Gastrocnemius medialis (tissue), 4 donors: ENCODE measurements around the gene PDE4D. TPM values are rescaled to one million over a fixed set of nuclear protein-coding genes. Genes with fewer than 3 reads are reported as not detected.
A peak's percentile ranks its signal among the peaks of the same experiment; 100 is the strongest.

Experiments used
- ATAC-seq, 2 donors: fragments of 150-250 bp; one replicate each; pipeline ENCODE4 v1.9.1; 2016
- DNase-seq, 2 donors: peaks; one replicate each; pipeline ENCODE4 v3.0.0-alpha.2; 2019
- H3K27ac ChIP-seq, 4 donors: fragments of 200-600 bp; sonication (generic); 1 replicate in 1 of 4; 2 replicates in 3 of 4; pipeline ENCODE4 v1.5.1; 2016 to 2018; ENCODE audit warnings: mild to moderate bottlenecking in 2 of 4, moderate library complexity in 1 of 4
- H3K27me3 ChIP-seq, 3 donors: fragments of 200-600 bp; sonication (generic) in 2 of 3; 1 replicate in 1 of 3; 2 replicates in 2 of 3; pipeline versions ENCODE4 v1.5.1 to v1.6.0; 2016 to 2019; ENCODE audit warnings: mild to moderate bottlenecking in 1 of 3, moderate library complexity in 1 of 3
- H3K36me3 ChIP-seq, 2 donors: fragments of 200-600 bp; sonication (generic) in 1 of 2; one replicate each; pipeline ENCODE4 v1.5.1; 2017 to 2018
- H3K4me1 ChIP-seq, 2 donors: fragments of 200-600 bp; sonication (generic) in 1 of 2; one replicate each; pipeline ENCODE4 v1.5.1; 2016 to 2017; ENCODE audit warnings: mild to moderate bottlenecking in 2 of 2
- H3K4me3 ChIP-seq, 4 donors: fragments of 200-600 bp; sonication (generic) in 3 of 4; 1 replicate in 1 of 4; 2 replicates in 3 of 4; pipeline ENCODE4 v1.5.1; 2016 to 2019; ENCODE audit warnings: mild to moderate bottlenecking in 2 of 4
- H3K9me3 ChIP-seq, 3 donors: fragments of 200-600 bp; sonication (generic) in 2 of 3; 1 replicate in 1 of 3; 2 replicates in 2 of 3; pipeline ENCODE4 v1.5.1; 2016 to 2019
- POLR2A ChIP-seq, 2 donors: fragments of 450-650 bp; IDR thresholded peaks; one replicate each; pipeline ENCODE4 v1.6.1; 2017; ENCODE audit warnings: antibody characterized with exemption in 2 of 2, mild to moderate bottlenecking in 2 of 2, moderate library complexity in 2 of 2
- in situ Hi-C, 4 donors: fragments of 200-750 bp; cut with MboI; loops; one replicate each; pipeline versions ENCODE4 v1.15.0 to v1.8.0; 2017; ENCODE audit warnings: low sequenced_read_pairs in 4 of 4
- intact Hi-C: fragments of 100-400 bp; cut with DNase I; formaldehyde crosslinking; loops from one replicate; pipeline ENCODE4 v1.15.1; 2023; ENCODE audit warnings: low total_unique reads
- total RNA-seq, 4 donors: library from RNA; depleted of rRNA; stranded (reverse); fragments of >200 nt; gene quantifications; one replicate each; pipeline versions ENCODE4 v1.1.0 to v1.2.3, GENCODE V29; 2016
- TF ChIP-seq, protein P1 (sequence below), 5 experiments: fragments of 450-650 bp in 3 of 5; fragments of 200-600 bp in 2 of 5; sonication (generic) in 2 of 5; IDR thresholded peaks in 4 of 5; conservative IDR thresholded peaks in 1 of 5; 1 replicate in 4 of 5; 2 replicates in 1 of 5; pipeline ENCODE4 v1.5.1; 2016 to 2019; ENCODE audit warnings: antibody characterized with exemption in 5 of 5, mild to moderate bottlenecking in 3 of 5, moderate library complexity in 3 of 5

PDE4D gene
- total RNA-seq, 4 donors from 2014 or later: 133 to 223 (median 185) TPM

DNA sequence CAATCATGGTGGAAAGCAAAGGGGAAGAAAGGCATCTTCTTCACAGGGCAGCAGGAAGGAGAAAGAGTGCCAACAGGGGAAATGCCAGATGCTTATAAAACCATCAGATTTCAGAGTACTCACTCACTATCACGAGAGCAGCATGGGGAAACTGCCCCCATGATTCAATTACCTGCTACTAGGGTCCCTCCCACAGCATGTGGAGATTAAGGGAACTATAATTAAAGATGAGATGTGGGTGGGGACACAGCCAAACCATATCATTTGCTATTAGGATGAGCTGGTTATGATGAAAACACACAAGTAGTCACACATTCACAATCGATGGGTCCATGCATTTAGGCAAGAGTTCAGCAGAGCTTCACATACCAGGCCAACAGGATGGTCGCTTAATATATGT lies 469.0 kb downstream of the PDE4D start:
- in situ Hi-C loops (no loop called here), intact Hi-C loops (no loop called here)
- Histone ChIP-seq H3K9me3 (no peaks in the 10 kb centered on the region), H3K27me3 (no peaks in the 10 kb centered on the region), H3K4me1 (peaks cover 0 to 42% of the 10 kb centered on the region in 2 donors), H3K4me3 (no peak overlapping the region), H3K27ac (peak overlapping the region in 1 of 4 donors; percentile 13), H3K36me3 (no peaks in the 10 kb centered on the region)
- no peak for DNase-seq
- no peak for TF ChIP-seq POLR2A (IDR thresholded peaks at IDR 0.05)
- TF ChIP-seq, protein P1, sequence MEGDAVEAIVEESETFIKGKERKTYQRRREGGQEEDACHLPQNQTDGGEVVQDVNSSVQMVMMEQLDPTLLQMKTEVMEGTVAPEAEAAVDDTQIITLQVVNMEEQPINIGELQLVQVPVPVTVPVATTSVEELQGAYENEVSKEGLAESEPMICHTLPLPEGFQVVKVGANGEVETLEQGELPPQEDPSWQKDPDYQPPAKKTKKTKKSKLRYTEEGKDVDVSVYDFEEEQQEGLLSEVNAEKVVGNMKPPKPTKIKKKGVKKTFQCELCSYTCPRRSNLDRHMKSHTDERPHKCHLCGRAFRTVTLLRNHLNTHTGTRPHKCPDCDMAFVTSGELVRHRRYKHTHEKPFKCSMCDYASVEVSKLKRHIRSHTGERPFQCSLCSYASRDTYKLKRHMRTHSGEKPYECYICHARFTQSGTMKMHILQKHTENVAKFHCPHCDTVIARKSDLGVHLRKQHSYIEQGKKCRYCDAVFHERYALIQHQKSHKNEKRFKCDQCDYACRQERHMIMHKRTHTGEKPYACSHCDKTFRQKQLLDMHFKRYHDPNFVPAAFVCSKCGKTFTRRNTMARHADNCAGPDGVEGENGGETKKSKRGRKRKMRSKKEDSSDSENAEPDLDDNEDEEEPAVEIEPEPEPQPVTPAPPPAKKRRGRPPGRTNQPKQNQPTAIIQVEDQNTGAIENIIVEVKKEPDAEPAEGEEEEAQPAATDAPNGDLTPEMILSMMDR (IDR thresholded peaks at IDR 0.05 in 4 of 5, conservative IDR thresholded peaks at IDR 0.05 in 1 of 5): no peak
- ATAC-seq: no peak

DNA sequence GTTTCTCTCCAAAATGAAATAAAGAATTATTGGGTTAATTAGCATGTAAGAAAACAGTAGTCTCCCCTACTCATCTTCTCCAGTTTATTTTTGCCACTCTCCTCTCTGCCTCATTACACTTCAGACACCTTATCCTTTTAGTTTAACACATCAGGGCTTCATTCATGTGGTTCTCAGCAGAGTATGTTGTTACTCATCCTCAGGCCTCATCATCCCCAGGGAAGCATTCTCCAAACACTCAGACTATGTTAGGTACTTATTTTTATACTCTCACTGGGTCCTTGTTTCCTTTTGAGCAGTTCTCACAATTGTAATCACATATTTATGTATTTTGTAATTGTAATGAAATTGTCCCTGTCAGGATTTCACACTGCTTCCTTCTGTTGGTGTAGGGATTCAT lies 470.5 kb downstream of the PDE4D start:
- ATAC-seq (no peak), DNase-seq (no peak)
- TF ChIP-seq, protein P1 (IDR thresholded peaks at IDR 0.05 in 4 of 5, conservative IDR thresholded peaks at IDR 0.05 in 1 of 5): no peak
- TF ChIP-seq POLR2A (IDR thresholded peaks at IDR 0.05): no peak
- Histone ChIP-seq H3K36me3 (no peaks in the 10 kb centered on the region), H3K27me3 (no peaks in the 10 kb centered on the region), H3K4me3 (no peak overlapping the region), H3K4me1 (peaks cover 12 to 50% of the 10 kb centered on the region in 2 donors), H3K9me3 (no peaks in the 10 kb centered on the region), H3K27ac (peak overlapping the region in 1 of 4 donors; percentile 12)
- in situ Hi-C loops (no loop called here), intact Hi-C loops (no loop called here)

DNA sequence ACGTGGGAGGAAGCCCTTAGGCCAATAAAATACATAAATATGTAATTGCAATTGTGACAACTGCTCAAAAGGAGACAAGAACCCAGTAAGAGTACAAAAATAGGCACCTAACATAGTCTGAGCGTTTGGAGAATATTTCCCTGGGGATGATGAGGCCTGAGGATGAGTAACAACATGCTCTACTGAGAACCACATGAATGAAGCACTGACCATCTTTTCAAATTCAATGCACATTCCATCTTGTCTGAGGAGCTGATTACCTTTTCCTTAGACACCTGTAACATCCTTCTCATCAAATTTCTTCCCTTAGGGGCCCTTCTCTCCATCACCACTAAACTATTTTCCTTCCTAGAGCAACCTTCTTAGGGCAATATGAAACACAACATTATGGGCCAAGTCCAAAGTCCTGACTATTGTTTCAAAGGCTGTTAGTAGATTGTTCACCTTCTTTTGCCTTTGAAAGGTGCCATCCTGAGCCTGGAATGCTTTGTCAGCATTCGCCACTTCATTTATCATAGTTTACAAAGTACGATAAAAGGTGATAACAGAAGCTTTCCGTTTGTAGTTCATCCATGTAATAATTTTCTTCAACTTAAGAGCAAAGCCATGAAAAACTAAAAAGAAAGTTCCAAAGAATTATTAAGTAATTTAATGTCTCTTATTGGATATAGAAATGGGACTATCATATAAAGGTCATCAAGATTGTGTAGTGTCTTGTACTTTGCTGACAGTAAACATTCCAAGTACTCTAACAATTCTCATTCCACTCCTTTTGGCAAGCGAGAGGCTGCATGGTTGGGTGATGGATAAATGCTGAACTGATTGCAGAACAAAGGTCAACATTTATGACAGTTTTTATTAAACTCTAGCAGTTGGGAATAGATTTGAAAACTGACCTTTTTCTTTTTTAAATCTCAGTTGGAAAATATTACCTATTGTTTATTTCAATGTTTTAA lies 471.3 kb downstream of the PDE4D start:
- DNase-seq (no peak), ATAC-seq (no peak)
- H3K36me3 ChIP-seq: no peaks in the 10 kb centered on the region
- H3K4me3 ChIP-seq: no peak overlapping the region
- in situ Hi-C loops: no loop called here
- no peak overlapping the region for H3K27ac ChIP-seq
- TF ChIP-seq POLR2A (IDR thresholded peaks at IDR 0.05): no peak
- TF ChIP-seq, protein P1 (IDR thresholded peaks at IDR 0.05 in 4 of 5, conservative IDR thresholded peaks at IDR 0.05 in 1 of 5): no peak
- intact Hi-C loops: no loop called here
- no peaks in the 10 kb centered on the region for H3K27me3 ChIP-seq
- H3K9me3 ChIP-seq: no peaks in the 10 kb centered on the region
- H3K4me1 ChIP-seq: peaks cover 12 to 54% of the 10 kb centered on the region in 2 donors

DNA sequence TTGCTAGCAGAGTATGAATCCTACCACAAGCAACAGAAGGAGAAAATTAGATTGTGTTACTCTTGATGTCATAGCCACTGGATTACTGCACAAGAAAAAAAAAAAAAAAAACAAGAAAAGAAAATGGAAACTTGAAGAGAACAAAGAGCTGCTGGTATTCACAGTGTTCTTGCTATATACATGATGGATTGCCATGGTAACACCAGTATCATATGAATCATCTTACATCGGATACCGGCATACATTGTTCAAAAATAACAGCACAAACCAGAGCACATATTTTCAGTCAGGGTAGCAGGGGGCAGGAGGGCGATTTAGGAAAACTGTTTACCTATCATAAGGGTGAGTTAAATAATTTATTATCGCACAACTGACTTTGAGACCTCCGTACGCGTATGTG lies 472.9 kb downstream of the PDE4D start:
- TF ChIP-seq, protein P1 (IDR thresholded peaks at IDR 0.05 in 4 of 5, conservative IDR thresholded peaks at IDR 0.05 in 1 of 5): no peak
- no peak for TF ChIP-seq POLR2A (IDR thresholded peaks at IDR 0.05)
- intact Hi-C loops (no loop called here), in situ Hi-C loops (no loop called here)
- Histone ChIP-seq H3K36me3 (no peaks in the 10 kb centered on the region), H3K4me1 (peaks cover 18 to 63% of the 10 kb centered on the region in 2 donors), H3K4me3 (no peak overlapping the region), H3K27ac (no peak overlapping the region), H3K27me3 (no peaks in the 10 kb centered on the region), H3K9me3 (no peaks in the 10 kb centered on the region)
- DNase-seq (no peak), ATAC-seq (no peak)
